HepG2 (cell line): ENCODE measurements around the gene TNP2. TPM values are rescaled to one million over a fixed set of nuclear protein-coding genes. Genes with fewer than 3 reads are reported as not detected.

Source experiments
- ARID4A ChIP-seq: sonication (generic); formaldehyde crosslinking; IDR thresholded peaks from 2 replicates; pipeline ENCODE4 v1.5.0; 2020; ENCODE audit warnings: mild to moderate bottlenecking, missing genetic modification reagents, borderline replicate concordance
- MIER2 ChIP-seq: IDR thresholded peaks from 2 replicates; pipeline ENCODE4 v1.6.1; 2016; ENCODE audit warnings: missing biosample characterization, missing genetic modification reagents
- NFE2L2 ChIP-seq: fragments of 150-350 bp; IDR thresholded peaks from 2 replicates; pipeline ENCODE4 v1.6.1; 2014; ENCODE audit warnings: low read length
- SMARCE1 ChIP-seq: fragments of 450-650 bp; IDR thresholded peaks from 2 replicates; pipeline ENCODE4 v1.6.1; 2017; ENCODE audit warnings: borderline replicate concordance
- SNAPC4 ChIP-seq: sonication (generic); formaldehyde crosslinking; IDR thresholded peaks from 2 replicates; pipeline ENCODE4 v1.4.0; 2020; ENCODE audit warnings: mild to moderate bottlenecking, missing genetic modification reagents
- TFDP1 ChIP-seq: IDR thresholded peaks from 2 replicates; pipeline ENCODE4 v1.6.1; 2016; ENCODE audit warnings: missing compliant biosample characterization, missing genetic modification reagents, borderline replicate concordance
- ZBTB37 ChIP-seq: sonication (generic); formaldehyde crosslinking; IDR thresholded peaks from 2 replicates; pipeline ENCODE4 v1.4.0; 2020; ENCODE audit warnings: mild to moderate bottlenecking, missing genetic modification reagents
- ZNF281 ChIP-seq: sonication (generic); formaldehyde crosslinking; IDR thresholded peaks from 2 replicates; pipeline ENCODE4 v1.4.0; 2020; ENCODE audit warnings: missing genetic modification reagents, borderline replicate concordance
- ZNF335 ChIP-seq: sonication (generic); formaldehyde crosslinking; IDR thresholded peaks from 2 replicates; pipeline ENCODE4 v1.4.0; 2020; ENCODE audit warnings: missing genetic modification reagents
- ZNF354B ChIP-seq: sonication (generic); formaldehyde crosslinking; IDR thresholded peaks from 2 replicates; pipeline ENCODE4 v1.8.0; 2022; ENCODE audit warnings: mild to moderate bottlenecking, missing genetic modification reagents
- ZNF850 ChIP-seq: sonication (generic); formaldehyde crosslinking; conservative IDR thresholded peaks from 2 replicates; pipeline ENCODE4 v1.9.0; 2021; ENCODE audit warnings: mild to moderate bottlenecking, missing genetic modification reagents
- polyA plus RNA-seq, 8 experiments: library from polyadenylated mRNA; depleted of rRNA in 3 of 8; stranded (reverse) in 7 of 8; unstranded in 1 of 8; fragments of >200 nt; fragmentation: Illumina TruSeq in 4 of 8; extraction: Trizol in 4 of 8; gene quantifications; 2 replicates each; pipeline versions ENCODE4 v1.2.1 to v1.2.3, GENCODE V29; 2011 to 2016; ENCODE audit warnings: low read depth in 4 of 8, missing spikeins in 1 of 8, mixed read lengths in 1 of 8; ENCODE audit not compliant: insufficient read depth in 1 of 8
- total RNA-seq, 5 experiments: library from RNA; depleted of rRNA; stranded (reverse); fragments of >200 nt; fragmentation: Illumina TruSeq; extraction: Trizol; gene quantifications; 2 replicates each; pipeline ENCODE4 v1.2.3, GENCODE V29; 2016; ENCODE audit warnings: low read depth in 1 of 5

Gene TNP2
- total and polyA plus RNA-seq, 2 of the 13 experiments (the other 11 are each of a cell fraction or from before 2014, with no cell fraction given): not detected

- no peak for TF ChIP-seq ZNF354B (CRISPR knock-in tag)
- TF ChIP-seq SMARCE1: no peak
- no peak for TF ChIP-seq NFE2L2
- TF ChIP-seq SNAPC4: peak; percentile 64
- no peak; the same call in 1 of the 2 replicates for TF ChIP-seq ZNF850 (CRISPR knock-in tag)
- TF ChIP-seq ZBTB37: peak; percentile 63; the same call in 1 of the 2 replicates
- no peak; the same call in 1 of the 2 replicates for TF ChIP-seq ZNF335 (CRISPR knock-in tag)
- peak; percentile 27; the same call in 1 of the 2 replicates for TF ChIP-seq MIER2
- TF ChIP-seq ARID4A (CRISPR knock-in tag): peak; percentile 33; the same call in 1 of the 2 replicates
- peak; percentile 29; the same call in 1 of the 2 replicates for TF ChIP-seq ZNF281 (CRISPR knock-in tag)
- peak; percentile 48; the same call in 1 of the 2 replicates for TF ChIP-seq TFDP1
These were observed 27.8 kb upstream of the TNP2 start (continued) for GRCh38 chr16:11296706-11297491.
